ENCODE measurements around the gene PNLIPRP3.

Gene PNLIPRP3

DNA sequence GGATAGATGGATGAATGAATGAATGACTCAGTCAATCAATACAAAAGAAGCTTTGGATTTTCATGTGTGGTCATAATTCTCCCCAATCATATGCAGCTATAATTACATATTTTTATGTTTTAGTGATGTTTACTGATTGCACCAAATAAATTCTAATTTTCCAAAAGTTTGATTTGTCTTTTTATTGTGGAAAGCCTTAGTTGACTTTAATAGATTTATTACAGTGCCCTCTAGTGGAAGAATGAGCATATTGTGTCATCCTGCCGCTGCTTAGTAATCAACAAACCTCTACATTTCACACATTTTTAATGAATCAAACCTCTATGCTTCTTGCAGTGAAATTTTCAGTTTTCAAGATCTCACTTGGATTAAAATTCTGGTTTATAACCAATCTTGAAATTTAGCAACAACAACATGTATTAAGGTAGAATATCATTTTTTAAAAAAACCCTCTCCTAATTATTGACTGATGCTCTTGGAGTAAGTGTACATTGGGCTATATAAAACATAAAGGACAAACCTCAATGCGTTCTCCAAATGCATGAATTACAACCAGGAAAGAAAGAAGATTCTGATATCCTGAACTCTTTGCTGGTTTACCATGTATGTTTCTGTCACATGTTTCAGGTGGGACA, 62.5 kb downstream of the PNLIPRP3 start:
- in situ Hi-C loops (cut with MboI; ENCODE audit: low sequenced_read_pairs): no loop called here

DNA sequence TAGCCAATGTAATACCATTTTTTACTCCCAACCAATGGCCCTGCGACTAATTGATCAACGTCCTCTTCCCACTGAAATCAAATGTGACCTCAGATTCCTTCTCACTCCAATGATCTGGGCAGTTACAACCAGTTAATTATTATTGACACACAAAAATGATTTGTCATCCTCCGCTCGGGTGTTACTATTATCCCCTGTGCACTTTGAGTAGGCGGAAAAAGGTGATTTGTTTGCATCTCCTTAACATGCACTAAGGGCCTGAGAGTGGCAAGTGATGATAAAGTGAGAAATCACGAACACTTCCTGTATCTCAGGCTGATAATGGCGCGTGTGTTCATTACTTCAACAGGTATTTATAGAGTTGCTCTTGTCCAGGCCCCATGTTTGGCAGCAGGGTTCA, 77.1 kb downstream of the PNLIPRP3 start:
- in situ Hi-C loops (cut with MboI; ENCODE audit: low sequenced_read_pairs): no loop called here

DNA sequence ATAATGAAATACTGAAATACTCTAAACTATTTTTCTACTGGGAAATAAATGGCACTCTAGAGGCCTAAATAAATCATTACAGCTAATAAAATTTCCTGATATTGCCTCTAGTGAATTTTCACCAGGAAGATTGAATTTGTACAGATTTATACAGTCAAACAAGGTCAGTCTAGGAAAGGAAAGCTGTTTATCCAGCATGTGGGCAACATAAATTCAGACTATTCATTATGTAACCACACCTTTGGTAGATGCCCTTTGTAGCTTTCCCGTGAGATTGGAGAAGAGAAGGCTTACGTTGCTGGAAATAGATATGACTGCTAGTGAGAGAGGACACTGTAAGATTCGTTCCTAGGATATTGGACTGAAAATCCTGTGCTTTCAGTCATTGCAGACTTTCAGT, 82.9 kb downstream of the PNLIPRP3 start:
- in situ Hi-C loops (cut with MboI; ENCODE audit: low sequenced_read_pairs): no loop called here

DNA sequence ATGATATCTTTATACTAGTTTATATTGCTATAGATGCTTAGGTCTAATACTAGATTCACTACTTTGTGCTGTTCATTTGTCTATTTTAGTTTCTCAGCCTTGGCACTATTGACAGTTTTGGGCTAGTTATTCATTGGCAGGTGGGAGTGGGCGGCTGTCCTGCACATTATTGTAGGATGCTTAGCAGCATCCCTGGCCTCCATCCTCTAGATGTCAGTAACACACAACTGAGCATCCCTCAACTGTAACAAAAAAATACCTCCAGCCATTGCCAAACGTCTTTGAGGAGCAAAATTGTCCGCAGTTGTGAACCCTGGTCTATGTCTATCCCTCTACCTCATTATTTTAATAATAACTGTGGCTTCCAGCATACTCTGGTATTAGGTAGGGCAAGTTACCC, 83.7 kb downstream of the PNLIPRP3 start:
- in situ Hi-C loops (cut with MboI; ENCODE audit: low sequenced_read_pairs): no loop called here

DNA sequence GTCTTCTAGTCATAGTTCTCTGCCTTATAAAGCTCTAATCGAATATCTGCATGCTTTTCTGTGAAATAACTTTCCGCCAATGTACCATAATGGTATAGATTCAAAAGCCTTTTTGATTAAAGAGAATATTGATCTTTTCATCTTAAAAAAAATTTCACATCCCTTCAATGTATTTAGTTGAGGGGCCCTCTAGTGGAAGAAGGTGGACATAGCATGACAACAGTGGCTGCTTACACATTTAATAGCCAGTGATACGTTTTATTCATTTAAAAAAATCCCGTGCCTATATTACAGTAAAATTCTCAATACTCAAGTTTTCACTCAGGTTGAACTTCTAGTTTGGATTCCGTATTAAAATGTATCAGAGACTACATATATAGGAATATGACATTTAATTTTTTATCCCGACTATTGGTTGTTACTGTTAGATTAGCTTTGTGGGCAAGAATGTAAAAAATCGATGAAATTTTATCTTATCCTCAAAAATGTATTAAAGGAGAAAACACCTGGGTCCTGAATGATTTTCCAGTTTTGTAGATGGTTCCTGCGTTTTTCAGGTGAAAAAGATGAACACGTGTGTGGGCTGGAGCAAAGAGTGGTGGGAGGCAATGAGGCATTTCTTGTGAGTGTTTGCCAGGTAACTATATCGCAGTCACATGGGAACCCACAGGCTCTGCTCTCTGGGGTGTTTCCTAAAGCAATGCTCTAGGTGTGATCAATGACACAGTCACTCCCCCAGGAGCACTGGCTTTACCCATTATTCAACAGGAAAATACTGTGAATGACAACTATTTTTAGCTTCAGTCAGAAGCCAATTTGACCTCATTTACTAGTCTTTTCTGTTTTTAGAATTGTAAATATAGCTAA, 94.0 kb downstream of the PNLIPRP3 start:
- in situ Hi-C loops (cut with MboI; ENCODE audit: low sequenced_read_pairs): no loop called here

DNA sequence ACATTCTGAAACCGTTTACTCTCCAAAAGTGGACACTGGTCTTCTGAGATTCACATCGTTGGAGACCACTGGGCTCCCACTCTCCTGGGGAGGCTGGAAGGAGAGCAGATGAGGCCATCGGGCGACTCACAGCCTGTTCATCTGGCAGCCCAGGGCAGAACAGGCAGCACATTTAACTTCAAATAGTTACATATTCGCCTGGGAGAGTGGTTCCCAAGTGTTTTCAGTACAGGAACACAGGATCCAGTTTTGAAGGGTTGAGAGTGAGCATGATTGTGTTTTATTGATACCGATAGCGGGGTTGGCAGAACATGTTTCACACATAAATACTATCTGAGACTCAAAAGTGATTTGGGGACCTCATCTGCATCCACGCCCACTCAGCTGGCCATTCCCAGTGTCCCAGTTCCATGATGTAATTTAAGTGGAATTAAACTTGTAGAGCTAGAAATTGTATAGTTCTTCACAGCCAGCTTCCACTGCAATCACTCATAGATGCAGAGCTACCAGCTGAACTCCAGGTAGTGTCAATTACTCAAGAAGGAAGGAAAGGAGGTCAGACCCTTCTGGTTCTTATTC, 95.2 kb downstream of the PNLIPRP3 start:
- in situ Hi-C loops (cut with MboI; ENCODE audit: low sequenced_read_pairs): no loop called here

DNA sequence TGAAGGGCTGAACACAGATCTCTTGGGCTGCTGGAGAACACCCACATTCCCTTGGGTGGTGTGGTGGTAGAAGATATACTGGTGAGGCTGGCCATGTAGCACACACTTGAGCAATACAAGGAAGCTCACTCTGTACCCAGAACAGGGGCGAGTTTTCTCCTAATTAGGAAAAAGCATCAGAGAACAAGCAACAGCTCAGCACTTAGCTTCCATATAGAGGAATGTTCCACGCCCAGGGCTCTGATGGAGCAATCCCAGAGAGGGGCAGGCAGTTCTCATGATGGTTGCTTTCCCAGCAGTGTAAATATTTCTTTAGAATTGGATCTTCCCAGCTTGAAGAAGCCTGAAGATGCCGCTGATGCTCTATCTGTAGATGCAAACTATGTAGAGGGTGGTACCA, 97.1 kb downstream of the PNLIPRP3 start:
- in situ Hi-C loops (cut with MboI; ENCODE audit: low sequenced_read_pairs): no loop called here

DNA sequence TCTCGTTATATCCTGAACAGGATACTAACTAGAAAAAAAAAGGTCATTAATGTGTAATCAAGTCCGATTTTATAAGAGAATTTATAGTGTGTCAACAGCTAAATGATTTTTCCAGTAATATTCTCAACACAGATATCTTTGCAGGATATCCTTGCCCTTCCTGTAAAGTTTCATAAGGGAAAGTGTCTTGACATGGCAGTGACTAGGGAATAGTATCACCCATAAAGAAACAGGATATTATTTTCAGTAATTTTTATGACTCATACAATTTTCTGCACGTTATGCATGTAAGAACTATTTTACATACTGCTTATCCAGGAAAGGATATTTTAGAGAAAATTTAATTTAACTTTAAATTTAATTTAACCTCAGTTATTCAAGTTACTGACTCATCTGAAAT, 98.6 kb downstream of the PNLIPRP3 start:
- in situ Hi-C loops (cut with MboI; ENCODE audit: low sequenced_read_pairs): no loop called here

Data from hTERT RPE-1 (cell line).